A204.1 (cell line): Measurements from ENCODE around the gene TEK.

Source experiments
- FAIRE-seq: peaks from 2 replicates; lab custom pipeline; 2012; peaks lifted over from hg19 to GRCh38; lab: Jason Lieb, UNC

TEK gene

DNA sequence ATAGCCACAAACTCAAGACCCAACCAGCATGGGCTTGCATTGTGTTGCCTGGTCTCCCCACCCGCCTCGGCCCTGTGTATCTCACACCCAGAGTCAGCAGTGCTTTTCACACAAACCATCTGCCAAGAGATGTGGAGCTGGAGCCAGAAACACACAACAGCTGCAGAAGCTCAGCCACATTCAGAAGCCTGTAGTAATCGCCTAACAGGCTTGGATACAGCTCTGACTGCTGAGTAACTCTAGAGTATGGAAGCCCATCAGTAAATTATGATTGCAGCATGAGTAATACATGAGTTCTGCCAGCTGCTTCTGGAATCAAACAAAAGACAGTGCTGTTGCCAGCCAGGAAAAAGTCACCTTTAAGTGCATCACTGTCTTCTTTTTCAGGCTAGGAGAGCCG lies 16.0 kb downstream of the TEK start:
- FAIRE-seq: no peak

DNA sequence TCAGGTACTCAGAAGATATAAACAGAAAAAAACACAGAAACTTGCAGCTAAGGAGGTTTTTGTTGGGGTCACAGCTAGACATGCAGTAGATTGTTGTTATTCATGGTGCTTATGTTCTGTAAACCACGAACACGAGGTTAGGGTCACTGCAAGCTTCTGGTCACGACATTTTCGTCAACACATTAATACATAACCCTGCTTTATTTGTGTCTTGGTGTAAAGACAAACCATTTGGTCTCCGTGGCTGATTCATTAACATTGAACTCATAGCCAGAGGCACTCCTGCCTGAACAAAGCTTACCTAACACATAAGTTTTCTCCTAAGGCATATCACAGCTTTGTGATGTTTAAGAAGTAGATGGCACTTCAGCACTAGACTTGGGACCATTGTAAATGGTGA lies 16.9 kb downstream of the TEK start:
- no peak for FAIRE-seq

GRCh38 chr9:27126670-27127069 lies 17.6 kb downstream of the TEK start:
- no peak for FAIRE-seq

- no peak for FAIRE-seq
Observed at GRCh38 chr9:27129221-27129620, 20.2 kb downstream of the TEK start.

DNA sequence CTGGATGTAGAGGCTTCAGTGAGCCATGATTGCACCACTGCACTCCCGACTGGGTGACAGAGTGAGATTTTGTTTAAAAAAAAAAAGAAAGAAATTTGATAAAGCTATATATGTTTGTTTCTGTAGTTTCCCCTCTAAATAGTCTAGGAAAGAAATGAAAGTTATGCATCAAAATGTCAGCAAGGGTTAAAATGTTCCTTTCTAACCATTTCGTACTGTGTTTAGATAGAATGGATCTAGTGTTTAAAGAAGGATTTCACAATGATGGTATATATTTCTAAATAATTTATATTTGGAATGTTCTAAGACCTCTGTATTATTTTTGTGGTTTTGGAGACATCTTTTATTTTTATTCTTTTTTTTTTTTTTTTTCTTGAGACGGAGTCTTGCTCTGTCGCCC lies 22.7 kb downstream of the TEK start:
- no peak for FAIRE-seq

GRCh38 chr9:27133817-27134216 lies 24.8 kb downstream of the TEK start:
- FAIRE-seq: no peak

GRCh38 chr9:27142299-27142930 lies 33.4 kb downstream of the TEK start:
- no peak for FAIRE-seq

DNA sequence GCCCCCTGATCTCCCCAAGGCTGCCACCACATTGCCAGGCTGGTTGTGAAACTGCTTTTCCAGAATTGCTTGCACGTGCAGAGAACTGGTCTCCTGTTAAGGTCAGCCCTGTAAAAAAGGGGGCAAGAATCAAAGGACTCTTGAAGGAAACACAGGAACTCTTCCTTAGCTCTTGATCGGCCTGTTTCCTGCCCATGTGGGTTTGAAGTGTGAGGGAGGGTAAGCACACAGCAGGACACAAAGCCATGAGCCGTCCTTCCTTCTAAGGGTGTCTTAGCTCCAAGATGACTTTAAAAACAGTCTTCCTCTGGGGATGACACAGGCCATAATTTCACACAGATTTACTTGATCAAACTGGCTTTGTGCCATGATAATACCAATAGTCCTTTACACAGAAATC lies 36.1 kb downstream of the TEK start:
- no peak for FAIRE-seq

- FAIRE-seq: no peak
Observed at GRCh38 chr9:27149651-27150050, 40.6 kb downstream of the TEK start.

DNA sequence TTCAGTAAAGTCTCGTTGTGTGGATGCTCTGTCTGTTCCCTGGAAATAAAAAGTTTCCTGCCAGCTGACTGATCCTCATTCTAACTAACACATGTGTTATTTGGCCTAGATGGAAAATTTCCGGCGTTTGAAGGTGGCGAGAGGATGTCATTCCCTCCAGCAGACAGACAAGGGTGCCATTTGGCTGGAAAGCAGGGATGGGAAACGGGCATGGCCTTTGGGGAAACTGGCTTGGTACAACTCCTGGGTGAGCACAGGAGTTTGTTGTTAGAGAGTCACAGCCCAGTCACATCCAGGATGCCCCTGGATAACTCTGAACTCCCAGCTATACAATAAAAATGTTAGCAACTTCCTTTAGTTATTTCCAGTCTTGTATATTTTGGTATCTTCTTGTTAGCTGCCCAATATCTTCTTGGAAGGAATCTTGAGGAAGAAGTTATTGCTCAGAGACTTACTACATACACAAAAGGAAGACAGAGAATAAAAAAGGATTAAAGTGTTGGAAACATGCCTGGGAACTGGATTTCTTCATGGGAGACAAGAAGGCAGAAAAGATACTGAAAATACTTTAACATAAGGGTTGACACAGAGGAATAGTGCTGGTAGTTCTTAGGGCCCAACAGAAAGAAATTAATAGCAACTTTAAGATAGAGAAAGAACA lies 41.9 kb downstream of the TEK start:
- no peak for FAIRE-seq

DNA sequence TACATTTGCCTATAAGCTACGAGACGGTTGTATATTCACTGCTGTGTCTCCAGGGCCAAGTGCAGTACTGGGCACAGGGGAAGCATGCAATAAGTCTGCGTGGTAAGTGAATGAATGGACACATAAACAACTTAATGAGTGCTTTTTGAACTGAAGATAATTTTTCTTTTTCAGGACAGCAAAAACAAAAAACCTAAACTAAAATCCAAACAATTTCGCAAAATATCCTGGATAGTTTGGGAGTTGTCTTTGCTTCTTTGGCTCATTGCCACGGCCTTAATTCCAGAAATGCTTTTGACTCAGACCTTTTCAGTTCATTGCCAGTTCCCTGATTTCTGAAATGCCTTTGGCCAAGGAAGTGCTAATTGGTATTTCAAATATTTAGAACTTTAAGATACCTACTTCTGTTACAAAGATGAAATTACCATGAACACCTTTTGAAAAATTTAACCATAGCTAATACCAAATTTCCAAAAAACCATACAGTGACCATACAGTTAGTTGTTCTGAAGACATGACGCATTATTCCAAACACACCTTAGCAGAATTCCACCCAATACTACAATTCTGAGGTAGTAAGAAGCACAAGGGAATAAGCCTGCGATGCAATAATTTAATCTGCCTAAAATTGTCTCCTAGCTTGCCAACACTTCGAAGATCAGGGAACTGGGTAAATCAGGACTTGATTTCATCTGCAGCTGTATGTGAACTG lies 42.8 kb downstream of the TEK start:
- FAIRE-seq: no peak

DNA sequence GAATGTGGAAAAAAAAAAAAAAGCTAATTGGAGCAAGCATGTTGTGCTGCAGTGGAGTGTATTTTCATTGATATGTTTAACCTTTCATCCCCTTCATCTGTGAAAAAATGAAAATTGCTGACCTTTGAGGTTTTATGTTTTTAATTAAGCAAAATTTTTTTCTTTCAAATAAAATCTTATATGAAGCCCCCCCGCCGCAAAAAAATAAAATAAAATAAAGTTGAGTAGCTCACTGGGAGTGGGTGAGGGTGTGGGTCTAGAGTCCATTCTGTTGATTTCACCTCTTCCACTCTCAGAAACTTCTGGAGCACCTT lies 43.3 kb downstream of the TEK start:
- FAIRE-seq: no peak

DNA sequence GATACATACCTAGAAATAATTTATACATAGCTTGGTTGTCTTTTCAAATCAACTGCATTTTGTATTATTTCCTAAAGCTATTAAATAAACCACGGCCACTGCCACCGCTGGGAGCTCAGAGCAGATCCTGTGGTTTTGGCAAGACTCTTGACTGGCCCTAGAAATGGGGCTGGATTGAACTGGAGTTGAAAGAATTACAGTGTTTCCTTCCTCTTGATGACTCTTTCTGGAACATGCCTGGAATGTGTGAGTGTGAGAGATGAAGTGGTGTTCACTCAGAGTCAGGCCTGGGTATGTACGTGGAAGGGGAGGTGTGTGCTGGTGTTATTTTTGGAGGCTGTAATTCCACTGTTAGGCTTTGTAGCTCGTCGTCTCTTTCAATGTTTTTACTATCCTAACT lies 45.9 kb downstream of the TEK start:
- no peak for FAIRE-seq

GRCh38 chr9:27157097-27157496 lies 48.1 kb downstream of the TEK start:
- FAIRE-seq: no peak

GRCh38 chr9:27157736-27158135 lies 48.7 kb downstream of the TEK start:
- no peak for FAIRE-seq

GRCh38 chr9:27160636-27161035 lies 51.6 kb downstream of the TEK start:
- FAIRE-seq: no peak

- FAIRE-seq: no peak
Observed at GRCh38 chr9:27162045-27162444, 53.0 kb downstream of the TEK start.

DNA sequence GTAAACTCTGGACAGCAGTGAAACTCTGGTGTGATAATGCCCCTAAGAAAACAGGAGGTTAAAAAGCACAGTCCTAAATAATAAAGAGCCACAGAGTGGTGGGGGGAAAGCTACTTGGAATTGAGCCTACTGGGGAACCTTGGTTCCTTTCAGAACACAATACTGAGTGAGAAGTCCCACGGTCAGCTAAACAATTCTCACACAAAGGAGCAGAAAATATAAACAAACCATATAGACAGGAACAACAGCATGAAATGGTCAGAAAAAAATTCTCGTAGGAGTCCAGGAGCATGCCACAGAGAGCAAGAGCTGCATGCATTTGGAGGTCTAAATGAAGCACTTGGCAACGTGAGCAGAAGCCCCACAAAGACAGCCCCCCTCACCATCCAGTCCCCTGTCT lies 56.0 kb downstream of the TEK start:
- no peak for FAIRE-seq

DNA sequence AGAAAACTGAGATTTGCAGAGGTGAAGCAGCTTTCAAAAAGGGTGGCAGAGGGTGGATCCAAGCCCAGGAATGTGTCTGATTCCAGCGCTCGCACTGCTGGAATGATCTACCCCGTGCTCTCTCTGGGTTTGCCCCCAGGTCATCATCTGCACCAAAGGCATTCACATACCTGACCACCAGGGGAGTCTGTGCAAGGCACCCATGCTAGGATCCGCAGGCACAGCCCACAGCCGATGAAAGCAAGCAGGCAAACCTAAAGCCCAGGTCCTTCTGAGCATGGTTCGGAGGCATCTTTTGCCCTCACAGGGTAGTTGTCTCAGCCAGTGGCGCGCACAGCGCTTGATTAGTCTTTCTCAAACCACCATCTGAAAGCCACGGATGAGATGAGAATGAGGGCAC lies 56.6 kb downstream of the TEK start:
- no peak for FAIRE-seq

- no peak for FAIRE-seq
Observed at GRCh38 chr9:27168496-27168895, 59.5 kb downstream of the TEK start.

DNA sequence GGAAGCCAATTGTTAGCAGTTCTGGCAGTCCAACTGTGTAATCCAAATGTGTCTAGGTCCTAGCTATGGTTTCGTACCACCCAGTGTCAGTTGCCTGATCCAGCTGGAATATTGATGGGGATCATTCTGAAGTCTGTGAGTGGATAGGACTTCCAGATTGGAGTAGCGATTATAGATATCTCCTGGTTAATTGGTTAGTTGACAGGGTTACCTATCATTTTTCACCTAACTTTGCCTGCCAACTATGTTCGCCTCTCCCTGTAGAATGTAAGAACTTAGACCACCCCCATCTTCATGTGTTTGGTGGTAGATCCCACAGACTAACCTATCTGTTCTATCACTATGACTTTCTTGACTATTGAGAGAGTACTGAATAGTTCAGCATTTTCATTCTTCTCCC lies 59.9 kb downstream of the TEK start:
- FAIRE-seq: no peak

DNA sequence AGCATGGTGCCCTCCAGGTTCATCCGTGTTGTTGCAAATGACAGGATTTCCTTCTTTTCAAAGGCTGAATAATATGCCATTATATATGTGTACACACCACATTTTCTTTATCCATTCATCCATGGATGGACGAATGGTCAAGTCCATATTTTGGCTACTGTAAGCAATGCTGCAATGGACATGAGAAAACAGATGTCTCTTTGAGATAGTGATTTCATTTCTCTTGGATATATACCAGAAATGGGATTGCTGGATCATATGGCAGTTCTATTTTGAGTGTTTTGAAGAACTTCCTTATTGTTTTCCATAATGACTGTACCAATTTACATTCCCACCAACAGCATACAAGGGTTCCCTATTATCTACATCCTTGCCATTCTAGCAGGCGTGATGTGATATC lies 67.9 kb downstream of the TEK start:
- no peak for FAIRE-seq

GRCh38 chr9:27179245-27179865 lies 70.3 kb downstream of the TEK start:
- FAIRE-seq: no peak

DNA sequence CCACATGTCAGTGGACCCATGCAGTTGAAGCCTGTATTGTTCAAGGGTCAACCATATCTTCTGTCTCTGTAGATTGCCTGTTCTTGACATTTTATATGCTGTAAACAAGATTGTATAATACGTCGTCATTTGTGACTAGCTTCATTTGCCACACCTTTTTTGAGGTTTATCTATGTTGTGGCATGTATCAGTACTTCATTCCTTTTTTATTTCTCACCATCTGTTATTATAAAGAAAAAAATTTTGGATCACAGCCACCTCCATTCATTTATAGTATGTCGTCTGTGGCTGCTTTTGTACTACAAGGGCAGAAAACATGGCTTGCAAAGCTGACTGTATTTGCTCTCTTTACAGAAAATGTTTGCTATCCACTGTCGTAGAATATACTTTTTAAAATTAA lies 72.4 kb downstream of the TEK start:
- FAIRE-seq: no peak
